ENCODE measurements around the gene TCIRG1. TPM values are rescaled to one million over a fixed set of nuclear protein-coding genes. Genes with fewer than 3 reads are reported as not detected.
A peak's percentile ranks its signal among the peaks of the same experiment; 100 is the strongest.

TCIRG1 gene
- total RNA-seq, 1 donor from 2014 or later, result 276 TPM

- no peak for TF ChIP-seq CTCF (IDR thresholded peaks at IDR 0.05)
- H3K36me3 ChIP-seq, result peaks cover 6% of the 10 kb centered on the region
- H3K4me1 ChIP-seq, result peaks cover 16% of the 10 kb centered on the region
- intact Hi-C loops (cut with DNase I), result no loop called here
- DNase-seq, result no peak
- no peak overlapping the region for H3K4me3 ChIP-seq
- no peak for ATAC-seq
- H3K9me3 ChIP-seq, result no peaks in the 10 kb centered on the region
- H3K27me3 ChIP-seq (ENCODE audit: low read depth), result no peaks in the 10 kb centered on the region
- H3K27ac ChIP-seq, result no peak overlapping the region
Observed at GRCh38 chr11:67996051-67996450, 42.8 kb upstream of the TCIRG1 start.

- no peak for TF ChIP-seq CTCF (IDR thresholded peaks at IDR 0.05)
- Histone ChIP-seq H3K4me1 (peaks cover 16% of the 10 kb centered on the region), H3K27me3 (ENCODE audit: low read depth) (no peaks in the 10 kb centered on the region), H3K9me3 (no peaks in the 10 kb centered on the region), H3K36me3 (peaks cover 6% of the 10 kb centered on the region), H3K4me3 (no peak overlapping the region), H3K27ac (no peak overlapping the region)
- peak; percentile 87 for DNase-seq
- intact Hi-C loops (cut with DNase I), result no loop called here
- peak; percentile 96 to 97 for ATAC-seq
Observed at GRCh38 chr11:67996622-67997474, 42.0 kb upstream of the TCIRG1 start.

- Histone ChIP-seq H3K4me1 (peaks cover 21% of the 10 kb centered on the region), H3K27me3 (ENCODE audit: low read depth) (no peaks in the 10 kb centered on the region), H3K36me3 (peaks cover 6% of the 10 kb centered on the region), H3K9me3 (no peaks in the 10 kb centered on the region), H3K27ac (no peak overlapping the region), H3K4me3 (no peak overlapping the region)
- TF ChIP-seq CTCF (IDR thresholded peaks at IDR 0.05), result no peak
- intact Hi-C loops (cut with DNase I), result no loop called here
- no peak for DNase-seq
- ATAC-seq, result peak; percentile 1 to 6
Observed at GRCh38 chr11:67997475-67997921, 41.3 kb upstream of the TCIRG1 start.

GRCh38 chr11:67998150-67999045, 40.4 kb upstream of the TCIRG1 start:
- Histone ChIP-seq H3K27ac (no peak overlapping the region), H3K27me3 (ENCODE audit: low read depth) (no peaks in the 10 kb centered on the region), H3K36me3 (peaks cover 6% of the 10 kb centered on the region), H3K4me1 (peaks cover 28% of the 10 kb centered on the region), H3K4me3 (no peak overlapping the region), H3K9me3 (no peaks in the 10 kb centered on the region)
- intact Hi-C loops (cut with DNase I), result no loop called here
- peak; percentile 41 for DNase-seq
- TF ChIP-seq CTCF (IDR thresholded peaks at IDR 0.05), result no peak
- ATAC-seq, result no peak

- no peaks in the 10 kb centered on the region for H3K9me3 ChIP-seq
- H3K4me1 ChIP-seq, result peaks cover 29% of the 10 kb centered on the region
- H3K36me3 ChIP-seq, result peaks cover 6% of the 10 kb centered on the region
- intact Hi-C loops (cut with DNase I), result no loop called here
- TF ChIP-seq CTCF (IDR thresholded peaks at IDR 0.05), result no peak
- no peak overlapping the region for H3K27ac ChIP-seq
- H3K4me3 ChIP-seq, result no peak overlapping the region
- ATAC-seq, result no peak
- DNase-seq, result peak; percentile 41
- no peaks in the 10 kb centered on the region for H3K27me3 ChIP-seq (ENCODE audit: low read depth)
Observed at GRCh38 chr11:67999201-67999629, 39.6 kb upstream of the TCIRG1 start.
